DMS53 treated with DMSO at 0.1 percent for 48 hours (cell line): ENCODE measurements around the gene ZNF546.
A peak's percentile ranks its signal among the peaks of the same experiment; 100 is the strongest.
"Not testable (repeated sequence)": the region's sequence is repeated elsewhere in the genome, so short reads cannot be mapped to it uniquely, and the experiment has no call there.

Source experiments
- DNase-seq: peaks from one replicate; lab custom pipeline; 2025; ENCODE audit not compliant: unreplicated experiment; lab: John Stamatoyannopoulos, UW

The ZNF546 gene

DNA sequence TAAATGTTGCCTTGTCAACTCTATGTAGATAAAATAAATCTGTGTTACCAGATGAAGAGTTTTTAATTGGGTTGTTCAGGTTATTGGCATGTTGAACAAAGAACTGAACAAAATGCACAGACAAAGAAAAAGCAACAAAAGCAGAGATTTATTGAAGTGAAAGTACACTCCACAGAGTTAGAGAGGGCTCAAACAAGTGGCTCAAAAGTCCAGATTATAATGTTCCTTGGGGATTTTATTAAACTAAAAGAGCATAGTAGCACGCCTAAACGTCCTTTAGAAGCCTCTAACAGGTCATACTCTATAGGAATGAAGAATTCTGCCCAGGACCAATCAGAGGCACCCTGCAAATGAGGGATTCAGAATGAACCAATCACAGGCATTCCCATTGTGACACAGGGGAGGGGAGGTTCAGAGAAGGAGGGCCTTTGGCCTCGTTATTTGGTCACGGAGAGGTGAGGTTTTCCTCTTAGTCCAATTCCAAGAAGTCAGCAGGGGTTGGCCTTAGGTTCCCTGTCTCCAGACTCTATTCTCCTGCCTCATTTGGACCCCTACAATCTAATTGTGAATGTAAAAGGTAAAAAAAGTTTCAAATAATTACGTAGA is 13.1 kb upstream of the ZNF546 start:
- no peak for DNase-seq

DNA sequence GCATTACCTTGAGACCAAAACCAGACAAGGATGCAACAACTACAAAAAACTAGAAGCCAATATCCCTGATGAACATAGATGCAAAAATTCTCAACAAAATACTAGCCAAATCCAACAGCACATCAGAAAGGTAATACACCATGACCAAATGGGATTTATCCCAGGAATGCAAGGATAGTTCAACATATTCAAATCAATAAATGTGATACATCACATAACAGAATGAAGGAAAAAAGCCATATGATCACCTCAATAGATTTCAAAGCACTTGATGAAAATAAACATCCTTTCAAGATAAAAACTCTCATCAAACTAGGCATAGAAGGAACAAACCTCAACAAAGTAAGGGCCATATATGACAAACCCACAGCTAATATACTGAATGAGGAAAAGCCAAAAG is 10.2 kb upstream of the ZNF546 start:
- DNase-seq = no peak

DNA sequence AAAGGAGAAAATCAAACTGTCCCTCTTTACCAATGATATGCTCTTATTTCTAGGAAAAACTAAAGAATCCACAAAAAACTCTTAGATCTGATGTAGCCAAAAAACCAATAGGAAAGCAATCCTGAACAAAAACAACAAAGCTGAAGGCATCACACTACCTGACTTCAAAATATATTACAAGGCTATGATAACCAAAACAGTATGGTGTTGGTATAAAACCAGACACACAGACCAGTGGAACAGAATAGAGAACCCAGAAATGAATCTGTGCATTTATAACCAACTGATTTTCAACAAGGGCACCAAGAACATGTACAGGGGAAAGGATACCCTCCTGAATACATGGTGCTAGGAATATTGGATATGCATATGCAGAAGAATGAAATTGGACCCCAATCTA is 9.7 kb upstream of the ZNF546 start:
- DNase-seq = no peak

DNA sequence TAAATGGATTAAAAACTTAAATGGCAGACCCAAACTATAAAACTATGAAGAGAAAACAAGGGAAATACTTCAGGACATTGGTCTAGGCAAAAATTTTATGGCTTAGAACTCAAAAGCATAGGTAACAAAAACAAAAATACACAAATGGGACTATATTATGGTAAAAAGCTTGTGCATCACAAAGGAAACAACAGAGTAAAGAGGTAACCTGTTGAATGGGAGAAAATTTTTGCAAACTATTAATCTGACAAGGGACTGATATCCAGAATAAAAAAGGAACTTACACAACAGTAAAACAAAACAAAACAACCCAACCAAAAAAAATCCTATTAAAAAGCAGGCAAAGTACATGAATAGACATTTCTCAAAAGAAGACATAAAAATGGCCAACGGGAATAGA is 9.3 kb upstream of the ZNF546 start:
- DNase-seq = no peak

DNA sequence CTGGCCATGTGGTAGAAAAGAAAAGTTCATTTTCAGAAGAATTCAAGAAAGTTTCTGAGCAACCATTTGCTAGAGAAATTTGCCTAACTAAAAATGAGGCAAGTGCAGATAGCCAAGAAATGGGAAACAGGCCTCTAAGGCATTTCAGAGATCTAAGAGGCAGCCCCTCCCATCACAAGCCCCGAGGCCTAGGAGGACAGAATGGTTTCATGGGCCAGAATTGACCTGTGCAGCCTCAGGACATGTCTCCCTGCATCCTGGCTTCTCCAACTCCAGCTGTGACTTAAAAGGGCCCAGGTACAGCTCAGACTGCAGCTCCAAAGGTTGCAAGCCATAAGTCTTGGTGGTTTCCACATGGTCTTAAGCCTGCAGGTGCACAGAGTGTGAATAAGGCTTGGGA is 3.3 kb upstream of the ZNF546 start:
- DNase-seq = no peak

DNA sequence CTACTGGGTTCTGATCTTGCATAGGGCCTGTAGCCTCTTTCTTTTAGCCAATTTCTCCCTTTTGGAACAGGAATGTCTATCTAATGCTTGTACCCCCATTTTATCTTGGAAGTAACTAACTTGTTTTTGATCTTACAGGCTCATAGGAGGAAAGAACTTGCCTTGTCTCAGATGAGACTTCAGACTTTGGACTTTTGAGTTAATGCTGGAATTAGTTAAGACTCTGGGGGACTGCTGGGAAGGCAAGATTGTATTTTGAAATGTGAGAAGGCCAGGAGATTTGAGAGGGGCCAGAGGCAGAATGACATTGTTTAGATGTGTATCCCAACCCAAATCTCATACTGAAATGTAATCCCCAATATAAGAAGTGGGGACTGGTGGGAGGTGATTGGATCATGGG is 2.5 kb upstream of the ZNF546 start:
- DNase-seq = no peak

DNA sequence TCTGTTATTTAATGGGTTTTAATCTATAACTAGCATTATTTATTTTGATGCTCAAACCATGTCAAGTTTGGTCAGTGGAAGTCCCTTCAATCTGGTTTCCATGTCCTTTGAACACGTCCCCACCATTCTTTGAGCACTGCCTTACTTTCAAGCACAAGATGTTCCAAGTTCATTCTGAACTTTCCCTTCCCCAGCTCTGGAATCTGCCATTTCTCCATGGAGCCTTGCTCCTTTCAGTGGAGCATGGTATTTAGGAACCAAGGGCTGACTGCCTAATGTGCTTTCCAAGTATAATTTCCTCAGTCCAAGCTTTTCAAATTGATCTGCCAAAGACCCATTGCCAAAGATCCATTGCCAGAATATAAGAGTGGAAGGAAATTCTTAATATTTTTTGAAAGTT is 1.1 kb upstream of the ZNF546 start:
- no peak for DNase-seq

DNA sequence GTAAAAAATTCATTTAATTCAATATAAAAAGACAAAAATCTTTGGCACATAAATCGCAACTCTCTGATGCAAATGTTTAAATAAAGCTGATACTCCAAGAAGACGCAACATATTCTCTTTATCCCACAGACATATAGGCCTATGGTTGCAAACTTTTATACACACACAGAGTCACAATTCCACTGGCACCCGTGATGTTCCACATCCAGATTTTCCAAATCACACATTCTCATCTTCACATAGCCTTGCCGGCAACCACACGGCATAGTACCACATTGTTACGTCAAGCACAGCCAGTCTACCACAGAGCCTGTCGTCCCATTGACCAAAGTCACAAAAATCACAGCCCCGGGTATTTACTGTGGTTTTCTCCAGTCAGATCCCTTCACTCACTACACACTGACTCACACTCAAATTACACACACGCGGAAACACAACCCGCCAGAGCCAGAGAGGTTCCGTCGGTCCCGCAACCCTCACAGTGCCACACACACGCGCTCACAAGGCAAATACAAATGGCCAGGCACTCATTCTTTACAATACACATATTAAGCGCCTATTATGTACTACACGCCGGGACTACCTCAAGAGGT is 546 bp upstream of the ZNF546 start:
- DNase-seq = peak; percentile 80

DNA sequence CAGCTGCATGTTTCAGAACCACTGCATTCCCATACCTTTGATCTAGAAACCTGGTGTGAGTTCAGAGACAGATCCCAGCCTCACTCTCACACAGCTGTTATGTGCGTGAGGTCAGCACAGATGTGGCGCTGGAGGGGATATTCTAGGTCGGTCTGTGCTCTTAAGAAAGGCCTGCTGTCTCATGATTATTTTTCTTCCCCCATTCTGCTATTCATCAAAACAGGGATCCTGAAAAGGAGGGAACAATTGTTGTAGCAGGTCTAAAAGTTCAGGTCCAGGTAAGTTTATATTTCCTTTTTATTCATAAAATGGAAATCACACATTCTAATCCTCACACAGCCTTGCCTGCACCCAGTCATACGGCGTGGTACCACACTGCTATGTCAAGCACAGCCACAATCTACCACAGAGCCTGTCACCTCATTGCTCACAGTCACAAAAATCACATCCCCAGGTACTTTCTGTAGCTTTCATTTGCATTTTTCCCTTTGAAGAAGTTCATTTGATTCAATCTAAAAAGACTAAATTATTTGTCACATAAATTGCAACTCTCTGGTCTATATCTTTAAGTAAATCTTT is 867 bp downstream of the ZNF546 start:
- DNase-seq = no peak

DNA sequence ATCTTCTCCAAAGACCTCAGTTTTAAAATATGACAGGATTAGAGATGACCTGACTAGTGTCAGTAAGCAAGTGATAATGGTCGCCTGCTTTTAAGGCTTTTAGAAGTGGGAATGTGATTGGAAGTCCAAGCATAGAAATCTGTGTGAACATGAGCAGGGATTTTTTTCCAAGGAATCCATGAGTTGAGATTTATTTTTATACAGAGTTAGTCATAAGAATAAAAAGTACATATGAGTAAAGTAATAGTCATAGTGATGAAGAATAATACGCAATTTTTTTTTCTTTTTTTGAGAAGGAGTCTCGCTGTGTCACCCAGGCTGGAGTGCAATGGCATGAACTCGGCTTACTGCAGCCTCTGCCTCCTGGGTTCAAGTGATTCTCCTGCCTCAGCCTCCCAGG is 1.6 kb downstream of the ZNF546 start:
- DNase-seq = no peak

DNA sequence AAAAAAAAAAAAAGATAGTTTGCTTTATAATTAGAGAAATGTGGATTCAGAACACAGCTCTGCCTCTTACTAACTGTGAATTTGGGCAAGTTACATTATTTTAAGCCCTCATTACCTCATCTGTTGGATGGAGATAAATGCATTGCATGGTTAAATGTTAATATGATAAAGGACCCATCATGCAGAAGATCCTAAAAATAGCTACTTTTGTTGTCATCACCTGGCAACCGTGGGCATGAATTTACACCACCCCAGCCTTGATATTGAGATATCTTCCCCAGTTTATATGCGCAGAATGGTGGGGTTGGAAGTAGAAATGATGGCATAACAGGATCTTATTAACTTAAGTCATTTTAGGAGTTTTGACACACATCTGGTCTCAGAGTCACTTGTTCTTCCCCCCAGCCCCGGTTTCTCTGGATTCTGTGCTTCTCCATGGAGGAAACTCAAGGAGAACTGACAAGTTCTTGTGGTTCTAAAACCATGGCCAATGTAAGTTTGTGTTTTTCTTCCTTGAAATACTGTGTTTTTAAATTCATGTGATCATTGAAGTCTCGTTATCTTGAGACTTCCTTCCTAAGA is 8.9 kb downstream of the ZNF546 start:
- no peak for DNase-seq

DNA sequence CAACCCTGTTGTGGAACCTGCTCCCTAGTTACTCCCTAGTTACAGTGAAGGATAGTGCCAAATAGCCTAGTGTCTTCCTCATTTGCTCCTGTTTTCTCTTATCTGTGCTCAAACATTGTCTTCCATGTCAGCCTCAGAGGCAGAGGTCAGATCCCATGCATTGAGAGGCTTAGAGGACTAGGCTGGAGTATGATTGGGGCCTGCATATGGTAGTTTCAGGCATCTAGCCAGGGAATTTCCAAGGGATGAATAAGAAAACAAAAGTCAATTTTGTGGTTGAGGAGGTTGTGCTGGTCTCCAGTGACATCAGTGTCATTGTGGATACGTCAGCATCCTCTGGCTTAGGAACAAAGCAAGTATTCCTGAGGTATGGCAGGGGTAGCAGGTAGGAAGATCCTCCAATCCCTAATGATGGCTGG is 9.4 kb downstream of the ZNF546 start:
- no peak for DNase-seq

DNA sequence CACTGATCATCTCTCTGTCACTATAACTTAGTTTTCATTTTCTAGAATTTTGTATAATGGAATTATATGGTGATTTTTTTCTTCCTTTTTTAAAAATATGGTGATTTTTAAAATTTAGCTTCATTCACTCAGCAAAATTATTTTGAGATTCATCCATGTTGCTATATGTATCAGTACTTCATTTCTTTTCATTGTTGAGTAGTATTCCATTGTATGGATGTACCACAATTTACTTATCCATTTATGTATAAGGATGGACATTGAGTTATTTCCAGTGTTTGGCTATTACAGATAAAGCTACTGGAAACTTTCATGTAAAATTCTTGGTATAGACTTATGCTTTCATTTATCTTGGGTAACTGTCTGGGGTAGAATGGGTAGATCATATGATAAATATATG is 12.8 kb downstream of the ZNF546 start:
- no peak for DNase-seq

DNA sequence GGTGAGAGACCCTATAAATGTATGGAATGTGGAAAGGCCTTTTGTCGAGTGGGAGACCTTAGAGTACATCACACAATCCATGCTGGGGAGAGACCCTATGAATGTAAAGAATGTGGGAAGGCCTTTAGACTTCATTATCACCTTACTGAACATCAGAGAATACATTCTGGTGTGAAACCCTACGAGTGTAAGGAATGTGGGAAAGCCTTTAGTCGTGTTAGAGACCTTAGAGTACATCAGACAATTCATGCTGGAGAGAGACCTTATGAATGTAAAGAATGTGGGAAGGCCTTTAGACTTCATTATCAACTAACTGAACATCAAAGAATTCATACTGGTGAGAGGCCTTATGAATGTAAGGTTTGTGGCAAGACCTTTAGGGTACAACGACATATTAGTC is 17.1 kb downstream of the ZNF546 start:
- DNase-seq = no peak

DNA sequence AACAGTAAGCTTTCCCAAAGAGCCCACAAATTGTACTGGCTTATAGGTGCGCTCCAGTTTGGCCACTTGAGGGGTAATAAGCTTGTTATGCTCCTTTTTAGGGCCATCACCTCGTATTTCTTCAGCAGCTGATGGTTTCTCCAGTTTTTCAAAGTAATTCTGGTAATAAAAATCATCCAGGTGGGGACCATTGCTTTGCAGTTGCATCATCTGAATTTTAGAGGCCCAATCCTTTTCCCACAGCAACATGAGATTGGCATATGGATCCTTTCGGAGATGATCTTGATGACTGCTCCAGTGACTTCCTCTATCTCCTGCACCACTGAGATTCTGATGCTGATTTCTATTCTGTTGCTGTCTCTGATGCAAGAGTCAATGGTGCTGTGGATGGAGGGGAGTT is 27.1 kb downstream of the ZNF546 start:
- no peak for DNase-seq

DNA sequence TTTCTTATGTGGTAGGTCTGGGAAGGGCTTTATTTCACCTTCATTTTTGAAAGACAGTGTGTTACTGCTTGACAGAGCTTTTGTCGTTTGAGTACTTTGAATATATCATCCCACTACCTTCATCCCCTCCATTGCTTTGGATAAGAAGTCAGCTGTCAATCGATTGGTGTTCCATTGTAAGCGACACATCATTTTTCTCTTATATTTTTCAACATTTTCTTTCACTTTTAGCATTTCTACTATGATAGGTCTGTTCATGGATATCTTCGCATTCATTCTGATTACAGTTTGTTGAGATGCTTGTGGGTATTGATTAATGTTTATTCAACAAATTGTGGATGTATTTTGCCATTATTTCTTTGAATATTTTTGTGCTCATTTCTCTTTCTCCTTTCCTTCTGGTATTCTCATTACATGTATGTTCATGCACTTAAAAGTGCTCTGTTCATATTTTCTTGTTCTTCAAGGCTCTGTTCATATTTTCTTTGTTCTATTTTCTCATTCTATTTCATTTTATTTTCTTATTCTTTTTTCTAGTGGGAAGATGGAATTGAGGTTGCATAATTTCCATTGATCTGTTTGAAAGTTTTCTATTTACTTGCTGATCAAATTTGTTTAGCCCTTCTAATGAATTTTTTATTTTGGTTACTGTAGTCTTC is 29.2 kb downstream of the ZNF546 start:
- DNase-seq = no peak

DNA sequence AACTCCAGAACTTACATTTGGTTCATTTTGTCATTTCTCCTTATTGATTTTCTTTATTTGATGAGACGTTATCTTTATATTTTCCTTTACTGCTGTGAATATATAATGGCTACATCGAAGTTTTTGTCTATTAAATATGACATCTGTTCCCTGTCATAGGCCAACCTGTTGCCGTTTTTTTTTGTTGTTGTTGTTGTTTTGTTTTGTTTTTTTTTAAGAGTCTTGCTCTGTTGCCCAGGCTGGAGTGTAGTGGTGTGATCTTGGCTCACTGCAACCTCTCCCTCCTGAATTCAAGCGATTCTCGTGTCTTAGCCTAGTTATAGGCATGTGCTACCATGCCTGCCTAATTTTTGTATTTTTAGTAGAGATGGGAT is 29.7 kb downstream of the ZNF546 start:
- no peak for DNase-seq

DNA sequence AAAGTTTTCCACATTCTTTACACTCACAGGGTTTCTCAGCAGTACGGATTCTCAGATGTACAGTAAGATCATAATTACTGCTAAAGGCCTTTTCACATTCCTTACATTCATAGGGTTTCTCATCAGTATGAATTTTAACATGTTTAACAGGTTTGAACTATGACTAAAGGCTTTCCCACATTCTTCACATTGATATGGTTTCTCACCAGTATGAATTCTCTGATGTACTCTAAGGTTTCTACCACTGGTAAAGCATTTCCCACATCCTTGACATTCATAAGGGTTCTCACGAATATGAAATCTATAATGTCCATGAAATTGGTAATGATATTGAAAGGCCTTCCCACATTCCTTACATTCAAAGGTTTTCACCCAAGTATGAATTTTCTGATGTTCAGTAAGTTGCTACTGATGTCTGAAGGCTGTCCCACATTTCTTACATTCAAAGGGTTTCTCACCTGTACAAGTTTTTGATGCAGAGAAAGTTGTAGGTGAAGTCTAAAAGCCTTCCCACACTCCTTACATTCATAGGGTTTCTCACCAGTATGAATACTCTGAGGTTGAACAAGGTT is 37.2 kb downstream of the ZNF546 start:
- DNase-seq = no peak

DNA sequence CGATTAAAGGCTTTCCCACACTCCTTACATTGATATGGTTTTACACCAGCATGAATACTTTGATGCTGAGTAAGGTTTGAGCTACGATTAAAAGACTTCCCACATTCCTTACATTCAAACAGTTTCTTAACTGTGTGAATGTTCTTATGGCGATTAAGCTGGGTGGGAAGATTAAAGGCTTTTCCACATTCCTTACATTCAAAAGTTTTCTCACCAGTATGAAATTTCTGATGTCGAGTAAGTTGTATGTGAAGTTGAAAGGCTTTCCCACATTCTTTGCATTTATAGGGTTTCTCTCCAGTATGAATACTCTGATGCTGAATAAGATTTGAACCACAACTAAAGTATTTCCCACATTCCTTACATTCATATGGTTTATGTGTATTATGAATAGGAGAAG is 39.1 kb downstream of the ZNF546 start:
- no peak for DNase-seq

DNA sequence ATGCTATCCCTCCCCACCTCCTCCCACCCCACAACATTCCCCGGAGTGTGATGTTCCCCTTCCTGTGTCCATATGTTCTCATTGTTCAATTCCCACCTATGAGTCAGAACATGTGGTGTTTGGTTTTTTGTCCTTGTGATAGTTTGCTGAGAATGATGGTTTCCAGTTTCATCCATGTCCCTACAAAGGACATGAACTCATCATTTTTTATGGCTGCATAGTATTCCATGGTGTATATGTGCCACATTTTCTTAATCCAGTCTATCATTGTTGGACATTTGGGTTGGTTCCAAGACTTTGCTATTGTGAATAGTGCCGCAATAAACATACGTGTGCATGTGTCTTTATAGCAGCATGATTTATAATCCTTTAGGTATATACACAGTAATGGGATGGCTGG is 41.2 kb downstream of the ZNF546 start:
- not testable (repeated sequence) for DNase-seq

DNA sequence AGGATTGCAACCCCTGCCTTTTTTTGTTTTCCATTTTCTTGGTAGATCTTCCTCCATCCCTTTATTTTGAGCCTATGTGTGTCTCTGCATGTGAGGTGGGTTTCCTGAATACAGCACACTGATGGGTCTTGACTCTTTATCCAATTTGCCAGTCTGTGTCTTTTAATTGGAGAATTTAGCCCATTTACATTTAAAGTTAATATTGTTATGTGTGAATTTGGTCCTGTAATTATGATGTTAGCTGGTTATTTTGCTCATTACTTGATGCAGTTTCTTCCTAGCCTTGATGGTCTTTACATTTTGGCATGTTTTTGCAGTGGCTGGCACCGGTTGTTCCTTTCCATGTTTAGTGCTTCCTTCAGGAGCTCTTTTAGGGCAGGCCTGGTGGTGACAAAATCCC is 44.9 kb downstream of the ZNF546 start:
- not testable (repeated sequence) for DNase-seq

DNA sequence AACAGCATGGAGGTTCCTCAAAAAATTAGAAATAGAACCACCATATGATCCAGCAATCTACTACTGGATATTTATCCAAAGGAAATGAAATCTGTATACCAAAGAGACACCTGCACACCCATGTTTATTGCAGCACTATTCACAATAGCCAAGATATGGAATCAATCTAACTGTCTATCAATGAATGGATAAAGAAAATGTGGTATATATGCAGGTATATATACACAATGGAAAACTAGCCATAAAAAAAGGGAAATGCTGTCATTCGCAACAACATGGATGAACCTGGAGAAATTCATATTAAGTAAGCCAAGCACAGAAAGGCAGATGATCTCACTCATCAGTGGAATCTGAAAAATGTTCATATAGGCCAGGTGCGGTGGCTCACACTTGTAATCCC is 56.6 kb downstream of the ZNF546 start:
- no peak for DNase-seq
